T-helper 1 cell treated with Interleukin-12 subunit alpha and Interleukin-12 subunit beta and Interleukin-4 antibody, amounts not matched to agents 30 ng/mL and 1 ng/mL, for 36 hours (primary cell): ENCODE results near the gene EMILIN2. TPM values are rescaled to one million over a fixed set of nuclear protein-coding genes. Genes with fewer than 3 reads are reported as not detected.

Experiments
- intact Hi-C: fragments of 100-400 bp; cut with micrococcal nuclease; formaldehyde crosslinking; loops from one replicate; pipeline ENCODE4 v1.15.1; 2024
- total RNA-seq: library from RNA; stranded (reverse); gene quantifications from 2 replicates; pipeline ENCODE4 v1.2.3, GENCODE V29; 2022

EMILIN2 gene
- total RNA-seq, 1 donor from 2014 or later: 25.3 TPM

DNA sequence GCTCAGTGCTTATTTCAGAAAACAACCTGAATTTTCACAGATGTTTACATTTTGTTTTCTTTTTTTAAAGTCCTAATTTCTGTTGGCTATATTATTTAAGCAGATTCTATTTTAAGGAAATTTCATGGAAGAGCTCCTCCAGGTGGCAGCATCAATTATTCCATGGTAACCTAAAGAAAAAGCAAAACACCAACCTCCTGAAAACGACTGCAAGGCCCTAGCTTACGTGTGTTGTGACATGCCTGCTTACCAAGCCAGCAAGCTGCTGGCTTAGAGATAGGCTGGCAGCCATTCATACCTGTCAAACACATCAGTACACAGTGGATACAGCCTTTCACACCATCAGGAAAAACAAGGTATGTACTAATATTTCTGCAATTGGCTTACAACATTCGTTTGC lies 101.2 kb downstream of the EMILIN2 start:
- intact Hi-C loops: no loop called here

DNA sequence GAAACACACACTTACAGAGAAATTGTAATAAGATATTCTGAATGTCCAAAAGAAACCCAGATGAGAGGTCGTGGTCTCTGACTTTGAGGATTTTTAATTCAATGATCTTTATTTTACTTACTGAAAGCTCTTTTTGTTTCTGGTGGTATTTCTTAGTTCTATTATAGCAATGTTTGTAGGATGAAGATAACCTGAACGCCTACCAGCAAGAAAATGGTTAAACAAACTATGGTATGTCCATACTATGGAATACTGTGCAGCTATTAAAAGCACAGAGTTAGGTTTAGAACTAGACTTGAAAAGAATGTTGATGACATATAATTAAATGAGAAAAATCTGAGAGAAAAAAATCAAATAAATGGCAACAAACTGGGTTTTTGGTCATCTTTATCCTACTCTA lies 105.8 kb downstream of the EMILIN2 start:
- intact Hi-C loops: no loop called here

DNA sequence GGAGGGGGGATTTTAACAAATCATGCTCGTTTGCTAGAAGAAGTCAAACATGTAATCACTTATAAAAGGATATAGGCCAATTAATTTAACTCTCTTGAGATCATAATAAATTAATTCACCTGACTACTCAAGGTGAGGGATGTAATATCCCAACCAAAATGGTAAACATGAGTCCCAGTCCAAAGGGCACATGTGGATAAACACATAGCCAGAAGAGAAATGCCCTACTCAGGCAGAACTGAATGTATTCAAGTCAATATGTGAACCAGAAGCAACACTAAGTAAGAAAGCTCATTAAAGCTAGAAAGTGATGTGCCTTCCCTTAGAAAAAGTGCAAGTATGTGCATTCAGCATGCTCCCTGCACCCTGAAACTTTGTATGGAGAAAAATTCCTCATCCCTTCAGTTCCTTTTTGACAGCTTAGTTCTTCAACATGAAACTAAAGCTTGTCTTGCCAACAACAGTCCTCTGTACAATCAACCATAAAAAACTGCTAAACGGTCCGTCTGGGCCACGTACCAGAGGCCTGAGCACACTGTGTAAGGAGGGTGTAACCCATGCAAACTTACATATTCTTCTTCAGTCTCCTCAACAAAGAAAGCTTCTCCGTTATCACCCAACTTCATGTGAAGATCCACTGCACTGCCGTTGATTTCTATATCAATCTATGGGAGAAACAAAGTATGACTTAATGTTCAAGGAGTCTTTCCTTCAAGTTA lies 107.3 kb downstream of the EMILIN2 start:
- intact Hi-C loops: no loop called here

DNA sequence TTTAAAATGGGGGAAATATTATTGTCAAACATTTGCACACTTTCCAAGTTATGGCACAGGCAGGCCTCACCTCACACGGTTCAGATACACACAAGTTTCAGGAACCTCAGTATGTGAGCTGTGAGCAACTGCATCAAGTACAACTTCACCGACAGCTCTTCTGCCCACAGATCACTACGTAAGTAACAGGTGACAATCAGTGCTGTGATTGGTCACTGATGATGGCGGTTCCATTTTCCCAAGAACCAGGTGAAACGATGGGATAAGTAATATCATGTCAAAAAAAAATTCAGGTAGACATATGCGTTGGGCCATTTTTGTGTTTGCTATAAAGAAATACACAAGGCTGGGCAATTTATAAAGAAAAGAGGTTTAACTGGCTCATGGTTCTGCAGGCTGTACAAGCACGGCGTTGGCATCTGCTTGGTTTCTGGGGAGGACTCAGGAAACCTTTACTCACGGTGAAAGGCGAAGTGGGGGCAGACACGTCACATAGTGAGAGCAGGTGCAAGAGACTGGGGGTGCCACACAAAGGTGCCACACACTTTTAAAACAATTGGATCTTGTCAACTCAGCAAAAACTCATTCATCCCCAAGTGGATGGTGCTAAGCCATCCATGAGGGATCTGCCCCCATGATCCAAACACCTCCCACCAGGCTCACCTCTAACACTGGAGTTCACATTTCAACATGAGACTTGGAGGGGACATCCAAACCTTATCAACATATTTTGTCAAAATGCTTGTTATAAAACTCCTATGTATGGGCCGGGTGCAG lies 108.3 kb downstream of the EMILIN2 start:
- intact Hi-C loops: no loop called here

DNA sequence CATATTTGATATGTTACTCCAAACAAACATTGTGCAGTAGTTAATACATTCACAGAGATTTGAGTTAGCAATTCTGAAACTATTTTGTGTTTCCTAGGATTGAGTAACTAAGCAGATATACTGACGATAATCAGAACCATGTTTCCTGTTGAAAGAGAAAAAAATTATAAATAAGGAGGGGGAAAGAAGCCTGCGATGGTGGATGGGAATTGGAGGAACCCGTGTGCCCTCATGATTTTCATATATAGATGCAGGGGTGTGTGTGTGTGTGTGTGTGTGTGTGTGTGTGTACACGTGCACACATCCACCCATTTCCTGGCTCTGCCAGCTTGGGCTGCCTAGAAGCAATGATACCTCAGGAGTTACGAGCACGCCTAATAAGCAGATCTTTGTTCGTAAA lies 109.2 kb downstream of the EMILIN2 start:
- intact Hi-C loops: no loop called here

DNA sequence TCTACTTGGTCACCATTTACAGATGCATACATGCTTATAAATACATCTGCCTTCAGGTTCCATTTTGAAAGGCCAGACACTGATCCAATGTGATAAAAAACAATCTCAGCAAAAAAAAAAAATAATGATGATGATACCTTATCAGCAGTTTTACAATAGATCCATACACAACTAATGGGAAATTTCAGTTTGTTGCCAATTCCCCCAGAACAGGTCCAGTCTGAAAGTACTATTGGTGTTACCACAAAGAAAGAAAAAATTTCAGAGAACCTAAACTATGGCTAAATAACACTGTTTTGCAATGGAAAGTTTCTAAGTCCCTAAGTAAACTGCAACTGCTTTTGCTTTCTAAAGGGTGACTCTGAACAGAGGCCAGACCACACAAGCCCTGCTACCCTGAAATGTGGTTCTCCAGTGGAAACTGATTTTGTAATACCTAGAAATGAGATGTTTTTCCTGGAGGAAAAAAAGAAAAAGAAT lies 112.1 kb downstream of the EMILIN2 start:
- intact Hi-C loops: no loop called here

DNA sequence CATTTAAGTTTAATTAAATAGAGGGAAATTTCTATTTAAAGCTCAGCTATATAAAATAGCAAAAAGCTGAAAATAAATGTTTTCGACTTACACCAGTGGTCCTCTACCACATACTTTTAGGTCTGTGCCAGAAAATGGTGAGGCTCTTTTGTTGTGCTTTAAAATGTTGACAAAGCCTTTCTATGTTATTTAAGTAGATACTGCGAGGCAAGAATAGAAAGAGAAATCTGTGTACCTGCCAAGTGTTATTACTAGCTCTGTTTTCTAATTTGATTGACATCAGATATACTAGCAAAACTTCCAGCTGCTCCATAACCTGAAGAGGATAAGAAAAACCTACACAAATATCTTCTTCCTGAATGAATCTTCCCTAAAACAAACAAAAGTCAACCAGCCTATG lies 112.5 kb downstream of the EMILIN2 start:
- intact Hi-C loops: no loop called here

DNA sequence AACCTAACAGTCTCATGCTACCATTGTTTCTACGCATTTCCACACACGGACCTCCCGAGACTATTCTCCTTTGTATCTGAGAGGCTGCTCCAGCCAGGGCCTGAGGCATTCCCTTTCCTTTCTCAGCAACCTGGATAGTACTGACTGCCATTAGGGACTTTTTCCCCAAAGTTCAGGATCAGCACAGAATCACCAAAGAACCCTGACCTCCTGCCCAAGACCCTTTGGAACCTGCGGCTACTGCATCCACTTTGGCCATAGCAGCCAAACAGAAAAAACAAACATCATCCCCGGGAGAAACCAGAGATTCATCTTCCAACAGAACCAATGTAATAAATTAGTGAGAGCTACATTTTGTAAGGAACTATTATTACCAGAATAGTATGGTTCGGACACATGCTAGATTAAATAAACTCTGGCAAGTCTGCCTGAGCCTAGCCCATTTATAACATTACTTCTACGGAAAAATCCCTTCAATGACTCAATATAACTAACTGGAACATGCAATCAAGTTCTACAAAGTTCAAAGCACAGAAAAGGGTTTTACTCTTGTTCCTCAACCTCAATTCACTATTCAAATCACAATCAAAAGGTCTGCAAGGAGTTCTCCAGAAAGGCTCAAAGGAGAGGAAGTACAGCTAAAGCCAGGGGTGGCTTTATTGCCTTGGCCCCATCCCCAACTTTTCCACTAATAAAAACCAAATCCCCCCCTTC lies 114.3 kb downstream of the EMILIN2 start:
- intact Hi-C loops: loop anchor here (1.0 to 10.0 kb wide), 11 partner anchors 11 to 634 kb away; partner anchors contain the start of genes LPIN2, METTL4, NDC80 and SMCHD1

DNA sequence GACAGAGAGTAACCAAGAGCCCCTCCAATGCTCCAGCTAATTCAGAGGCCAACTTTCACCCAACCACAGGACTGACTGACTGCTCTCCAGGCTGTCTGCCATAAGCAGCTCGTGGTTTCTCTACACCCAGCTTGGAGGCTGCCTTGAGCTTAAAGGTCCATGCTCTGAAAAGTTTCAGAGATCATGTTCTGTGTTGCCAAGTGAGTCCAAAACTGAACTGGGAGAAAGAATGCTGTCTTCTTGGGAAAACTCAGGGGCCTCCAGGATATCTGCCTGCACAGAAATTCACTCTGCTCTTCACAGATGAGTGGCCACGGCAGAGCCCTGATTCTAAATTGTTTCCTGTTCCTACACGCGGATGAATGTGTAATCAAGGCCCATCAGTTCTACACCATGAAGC lies 115.0 kb downstream of the EMILIN2 start:
- intact Hi-C loops: loop anchor here (1.0 to 10.0 kb wide), 4 partner anchors 305 to 633 kb away; partner anchors contain the start of genes METTL4, NDC80 and SMCHD1

DNA sequence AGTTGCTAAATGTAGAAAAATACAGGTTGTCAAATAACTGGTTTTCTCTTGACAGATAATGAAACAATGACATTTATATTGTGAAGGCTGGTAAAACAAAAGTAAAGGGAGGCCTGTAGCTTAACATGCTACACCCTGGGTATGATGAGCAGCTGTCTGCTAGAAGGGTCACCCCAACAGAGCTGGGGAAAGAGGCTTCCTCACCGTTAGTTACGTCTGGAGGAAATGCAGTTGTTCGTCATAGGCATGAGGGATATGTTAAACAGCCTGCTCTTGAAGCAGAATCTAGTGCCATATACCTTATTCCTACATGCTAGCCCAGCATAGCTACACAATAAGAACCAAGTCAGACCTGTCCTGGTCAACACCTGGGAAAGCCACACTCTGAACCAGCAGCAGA lies 116.2 kb downstream of the EMILIN2 start:
- intact Hi-C loops: loop anchor here (5.0 to 10.0 kb wide), 2 partner anchors 306 to 388 kb away; partner anchors contain the start of genes METTL4, NDC80 and SMCHD1

DNA sequence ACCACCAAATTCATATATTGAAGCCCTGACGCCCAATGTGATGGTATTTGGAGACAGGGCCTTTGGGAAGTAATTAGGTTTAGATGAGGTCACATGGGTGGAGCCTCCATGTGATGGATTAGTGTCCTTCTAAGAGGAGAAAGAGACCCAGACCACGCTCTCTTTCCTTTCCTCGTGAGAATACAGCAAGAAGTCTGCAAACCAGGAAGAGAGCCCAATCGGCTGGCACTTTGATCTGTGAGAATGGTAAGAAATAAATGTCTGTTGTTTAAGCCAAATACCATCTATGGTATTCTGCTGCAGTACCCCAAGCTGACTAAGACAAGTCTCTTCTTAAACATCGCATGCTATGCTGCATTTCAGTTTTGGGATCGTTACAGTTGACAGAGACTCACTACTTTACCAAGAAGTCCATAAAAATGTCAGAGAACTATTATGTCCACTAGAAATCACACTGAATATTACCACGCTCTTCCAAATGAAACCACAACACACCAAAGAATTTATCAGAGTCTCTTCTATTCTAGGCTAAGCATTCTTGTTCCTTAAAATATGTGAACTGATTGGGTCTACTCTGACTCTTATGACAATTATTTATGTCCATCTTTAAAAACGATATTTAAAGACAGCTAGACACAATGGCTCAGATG lies 117.7 kb downstream of the EMILIN2 start:
- intact Hi-C loops: loop anchor here (5.0 to 10.0 kb wide), 2 partner anchors 307 to 390 kb away; partner anchors contain the start of genes METTL4, NDC80 and SMCHD1

Other genes starting within 250 kb of the EMILIN2 start
- 146 and 163 TPM in 2 replicates for gene SMCHD1, start 191.3 kb upstream of the EMILIN2 start, total RNA-seq
- 92.8 and 95.3 TPM in 2 replicates for gene LPIN2, start 166.1 kb downstream of the EMILIN2 start, total RNA-seq